Naive thymus-derived CD8-positive, alpha-beta T cell (primary cell): ENCODE results near the gene ASF1A. TPM values are rescaled to one million over a fixed set of nuclear protein-coding genes. Genes with fewer than 3 reads are reported as not detected.

Source experiments
- ATAC-seq, 2 donors: fragments of 150-1000 bp; cut with Tn5 transposase in 1 of 2; sonication (Bioruptor Pico), chemical (Tn5 transposase) in 1 of 2; 1 replicate in 1 of 2; 2 replicates in 1 of 2; pipeline ENCODE4 v1.10.0; 2021; ENCODE audit warnings: mild to moderate bottlenecking in 2 of 2, moderate library complexity in 2 of 2
- POLR2A ChIA-PET: fragments of 350-600 bp; sonication (Branson Sonifier 250); formaldehyde crosslinking; loops from one replicate; lab custom pipeline; 2021; ENCODE audit warnings: antibody characterized with exemption; lab: Charles Lee
- DNase-seq, 10 donors: peaks; one replicate each; pipeline versions ENCODE4 v3.0.0 to v3.0.0-alpha.2; 2020 to 2022
- H3K27ac Mint-ChIP-seq, 10 donors: one replicate each; pipeline ENCODE4 v1.8.0; 2020 to 2022; ENCODE audit warnings: mild to moderate bottlenecking in 10 of 10, mixed read lengths in 10 of 10, moderate library complexity in 4 of 10, inconsistent platforms in 1 of 10
- H3K27me3 Mint-ChIP-seq, 5 donors: one replicate each; pipeline ENCODE4 v1.8.0; 2021 to 2022; ENCODE audit warnings: mixed read lengths in 5 of 5
- H3K36me3 Mint-ChIP-seq, 3 donors: one replicate each; pipeline ENCODE4 v1.8.0; 2020 to 2022; ENCODE audit warnings: mixed read lengths in 3 of 3, mild to moderate bottlenecking in 2 of 3, inconsistent platforms in 1 of 3
- H3K4me1 Mint-ChIP-seq, 4 donors: one replicate each; pipeline ENCODE4 v1.8.0; 2021 to 2022; ENCODE audit warnings: mixed read lengths in 4 of 4
- H3K4me3 Mint-ChIP-seq, 10 donors: one replicate each; pipeline ENCODE4 v1.8.0; 2020 to 2022; ENCODE audit warnings: mild to moderate bottlenecking in 10 of 10, mixed read lengths in 10 of 10, moderate library complexity in 6 of 10, inconsistent platforms in 1 of 10
- H3K9me3 Mint-ChIP-seq, 9 donors: one replicate each; pipeline ENCODE4 v1.8.0; 2020 to 2022; ENCODE audit warnings: mixed read lengths in 9 of 9, mild to moderate bottlenecking in 3 of 9, inconsistent platforms in 1 of 9, moderate library complexity in 1 of 9
- polyA plus RNA-seq, 3 donors: library from polyadenylated mRNA; unstranded; fragments of 300-500 nt; fragmentation: Illumina TruSeq; gene quantifications; one replicate each; pipeline ENCODE4 v1.2.3, GENCODE V29; 2021
- total RNA-seq, 8 experiments: library from RNA in 2 of 8; stranded (reverse) in 2 of 8; gene quantifications; one replicate each; pipeline ENCODE4 v1.2.3 and lab custom pipeline; 2021 to 2026

Gene ASF1A
- total and polyA plus RNA-seq, 5 experiments from 2014 or later: 45.3 to 70.9 (median 58.8) TPM

GRCh38 chr6:118952683-118953082 lies 58.7 kb downstream of the ASF1A start:
- Mint-ChIP-seq H3K9me3 (peaks cover 1 to 44% (median 14%) of the 10 kb centered on the region in 9 donors), H3K4me3 (no peak overlapping the region), H3K27ac (peak overlapping the region in 1 of 10 donors; percentile 55), H3K36me3 (peaks cover 3 to 25% (median 23%) of the 10 kb centered on the region in 3 donors), H3K4me1 (peaks cover 0 to 2% (median 0%) of the 10 kb centered on the region in 4 donors), H3K27me3 (no peaks in the 10 kb centered on the region)
- POLR2A ChIA-PET: no interaction called here
- ATAC-seq (no peak), DNase-seq (no peak)

DNA sequence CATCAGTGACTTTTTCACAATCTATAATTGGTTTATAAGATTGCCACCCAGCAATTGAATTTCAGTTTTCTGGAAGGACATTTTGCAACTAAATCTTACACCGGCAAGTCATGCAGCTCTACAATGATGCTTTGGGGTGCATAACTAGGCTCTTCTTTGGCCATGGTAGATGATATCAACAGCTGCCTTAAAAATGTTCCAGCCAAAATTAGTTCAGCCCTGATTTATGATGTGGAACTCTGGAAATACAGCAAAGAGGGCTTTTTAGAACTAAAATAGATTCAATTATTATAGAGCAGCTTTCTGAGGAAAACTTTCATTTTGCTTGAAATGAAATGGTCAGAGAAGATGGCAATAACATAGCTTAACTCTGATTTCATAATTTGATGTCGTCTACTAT lies 59.4 kb downstream of the ASF1A start:
- ATAC-seq (no peak), DNase-seq (no peak)
- POLR2A ChIA-PET: no interaction called here
- no peak overlapping the region for H3K27ac Mint-ChIP-seq
- H3K4me1 Mint-ChIP-seq: peaks cover 0 to 2% (median 0%) of the 10 kb centered on the region in 4 donors
- peaks cover 3 to 25% (median 23%) of the 10 kb centered on the region in 3 donors for H3K36me3 Mint-ChIP-seq
- peaks cover 1 to 38% (median 13%) of the 10 kb centered on the region in 9 donors for H3K9me3 Mint-ChIP-seq
- H3K27me3 Mint-ChIP-seq: no peaks in the 10 kb centered on the region
- no peak overlapping the region for H3K4me3 Mint-ChIP-seq

Other genes starting within 250 kb of the ASF1A start
- gene CEP85L, start 242.6 kb upstream of the ASF1A start, total RNA-seq: 10 to 100 TPM; 70.9 to 73.6 TPM
- gene CEP85L, start 242.6 kb upstream of the ASF1A start, polyA plus RNA-seq: 10 to 100 TPM; 31.1 to 50.0 (median 47.5) TPM
- gene MCM9, start 41.0 kb downstream of the ASF1A start, total RNA-seq: 10 to 100 TPM; 31.0 to 34.2 TPM
- 10 to 100 TPM in 2 of 3 donors, 1 to 10 TPM in 1; 9.3 to 12.2 (median 10.7) TPM for gene MCM9, start 41.0 kb downstream of the ASF1A start, polyA plus RNA-seq
- 1 to 10 TPM; 3.4 to 5.3 TPM for gene FAM184A, start 184.5 kb downstream of the ASF1A start, total RNA-seq
- 1 to 10 TPM in 1 of 3 donors, under 1 TPM in 2; 0.51 to 2.2 (median 0.95) TPM for gene FAM184A, start 184.5 kb downstream of the ASF1A start, polyA plus RNA-seq